Loucy (cell line): Measurements from ENCODE around the gene UPF3B.

Source experiments
- H2AFZ ChIP-seq: fragments of 200-600 bp; sonication (generic); 2 replicates; pipeline ENCODE4 v1.6.0; 2016; ENCODE audit warnings: antibody characterized with exemption, mild to moderate bottlenecking, low read length, moderate library complexity
- H3F3A ChIP-seq: fragments of 200-600 bp; 2 replicates; pipeline ENCODE4 v1.6.0; 2016; ENCODE audit warnings: antibody characterized with exemption, low read depth, mild to moderate bottlenecking
- H3K27me3 ChIP-seq: fragments of 200-600 bp; sonication (generic); 2 replicates; pipeline ENCODE4 v1.6.1; 2014; ENCODE audit warnings: low read length, mild to moderate bottlenecking; ENCODE audit not compliant: insufficient read depth, poor library complexity, severe bottlenecking
- H3K36me3 ChIP-seq: fragments of 200-600 bp; sonication (generic); 2 replicates; pipeline ENCODE4 v1.6.1; 2016; ENCODE audit warnings: low read length; ENCODE audit not compliant: insufficient read depth
- H3K4me1 ChIP-seq: fragments of 200-600 bp; sonication (generic); 2 replicates; pipeline ENCODE4 v1.5.1; 2014; ENCODE audit warnings: low read length, mild to moderate bottlenecking; ENCODE audit not compliant: insufficient read depth, poor library complexity, severe bottlenecking
- H3K4me2 ChIP-seq: fragments of 200-600 bp; sonication (generic); 2 replicates; pipeline ENCODE4 v1.6.0; 2014; ENCODE audit warnings: antibody characterized with exemption, low read length, low read depth, mild to moderate bottlenecking; ENCODE audit not compliant: poor library complexity, severe bottlenecking
- H3K4me3 ChIP-seq: fragments of 200-600 bp; sonication (generic); 2 replicates; pipeline ENCODE4 v1.5.1; 2014; ENCODE audit warnings: low read length, mild to moderate bottlenecking, mixed read lengths; ENCODE audit not compliant: poor library complexity, severe bottlenecking
- H3K79me2 ChIP-seq: fragments of 200-600 bp; sonication (generic); 2 replicates; pipeline ENCODE4 v1.6.1; 2014; ENCODE audit warnings: low read length; ENCODE audit not compliant: insufficient read depth
- H3K9ac ChIP-seq: fragments of 200-600 bp; sonication (generic); 2 replicates; pipeline ENCODE4 v1.6.0; 2014; ENCODE audit warnings: mild to moderate bottlenecking, low read depth, low read length, moderate library complexity; ENCODE audit not compliant: poor library complexity, severe bottlenecking
- H3K9me2 ChIP-seq: fragments of 200-600 bp; sonication (generic); replicated peaks from 2 replicates; pipeline ENCODE4 v1.6.1; 2016; ENCODE audit warnings: low read depth, low read length, mixed read lengths
- H3K9me3 ChIP-seq: fragments of 200-600 bp; sonication (generic); 2 replicates; pipeline ENCODE4 v1.6.1; 2014; ENCODE audit warnings: mild to moderate bottlenecking, antibody characterized with exemption, low read length, low read depth; ENCODE audit not compliant: insufficient read depth
- H4K20me1 ChIP-seq: fragments of 200-600 bp; sonication (generic); 2 replicates; pipeline ENCODE4 v1.6.0; 2014; ENCODE audit warnings: antibody characterized with exemption, low read length, mild to moderate bottlenecking; ENCODE audit not compliant: insufficient read depth, poor library complexity, severe bottlenecking
- EZH2phosphoT487 ChIP-seq: fragments of 200-600 bp; IDR thresholded peaks from 2 replicates; pipeline ENCODE4 v1.6.1; 2018; ENCODE audit warnings: antibody characterized with exemption, mild to moderate bottlenecking, moderate library complexity, borderline replicate concordance
- TF ChIP-seq, protein P1 (sequence below): fragments of 200-600 bp; sonication (generic); conservative IDR thresholded peaks from 2 replicates; pipeline ENCODE4 v1.5.1; 2014; ENCODE audit warnings: mild to moderate bottlenecking, antibody characterized with exemption, low read length

UPF3B gene

GRCh38 chrX:119870626-119871131 lies 17.9 kb upstream of the UPF3B start:
- Histone ChIP-seq H3K4me3 (peak overlapping the region; percentile 92), H4K20me1 (peaks cover 10% of the 10 kb centered on the region), H3K9me2 (no peaks in the 10 kb centered on the region), H3K4me1 (peaks cover 6% of the 10 kb centered on the region), H3K4me2 (peak overlapping the region; percentile 91), H3K27me3 (no peaks in the 10 kb centered on the region), H3K9me3 (no peaks in the 10 kb centered on the region), H3F3A (no peaks in the 10 kb centered on the region; the same call in 1 of the 2 replicates), H3K36me3 (no peaks in the 10 kb centered on the region), H2AFZ (peak overlapping the region; percentile 46; the same call in 1 of the 2 replicates), H3K9ac (peak overlapping the region; percentile 95), H3K79me2 (peaks cover 60% of the 10 kb centered on the region)
- TF ChIP-seq, protein P1, sequence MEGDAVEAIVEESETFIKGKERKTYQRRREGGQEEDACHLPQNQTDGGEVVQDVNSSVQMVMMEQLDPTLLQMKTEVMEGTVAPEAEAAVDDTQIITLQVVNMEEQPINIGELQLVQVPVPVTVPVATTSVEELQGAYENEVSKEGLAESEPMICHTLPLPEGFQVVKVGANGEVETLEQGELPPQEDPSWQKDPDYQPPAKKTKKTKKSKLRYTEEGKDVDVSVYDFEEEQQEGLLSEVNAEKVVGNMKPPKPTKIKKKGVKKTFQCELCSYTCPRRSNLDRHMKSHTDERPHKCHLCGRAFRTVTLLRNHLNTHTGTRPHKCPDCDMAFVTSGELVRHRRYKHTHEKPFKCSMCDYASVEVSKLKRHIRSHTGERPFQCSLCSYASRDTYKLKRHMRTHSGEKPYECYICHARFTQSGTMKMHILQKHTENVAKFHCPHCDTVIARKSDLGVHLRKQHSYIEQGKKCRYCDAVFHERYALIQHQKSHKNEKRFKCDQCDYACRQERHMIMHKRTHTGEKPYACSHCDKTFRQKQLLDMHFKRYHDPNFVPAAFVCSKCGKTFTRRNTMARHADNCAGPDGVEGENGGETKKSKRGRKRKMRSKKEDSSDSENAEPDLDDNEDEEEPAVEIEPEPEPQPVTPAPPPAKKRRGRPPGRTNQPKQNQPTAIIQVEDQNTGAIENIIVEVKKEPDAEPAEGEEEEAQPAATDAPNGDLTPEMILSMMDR: no peak
- TF ChIP-seq EZH2phosphoT487: no peak

DNA sequence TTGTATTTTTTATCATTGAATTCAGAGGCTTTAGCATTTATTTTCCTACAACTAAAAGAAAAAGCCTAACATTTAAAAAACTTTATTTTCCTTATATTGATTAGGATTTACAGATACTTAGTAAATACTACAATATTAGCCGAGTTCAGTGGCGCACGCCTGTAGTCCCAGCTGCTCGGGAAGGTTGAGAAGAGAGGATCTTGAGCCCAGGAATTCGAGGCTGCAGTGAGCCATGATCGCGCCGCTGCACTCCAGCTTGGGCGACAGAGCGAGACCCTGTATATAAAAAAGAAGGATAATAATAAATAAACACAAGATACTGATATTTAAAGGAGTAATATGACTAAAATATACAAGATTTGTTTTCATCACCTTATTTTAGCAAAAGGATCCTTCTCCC lies 681 bp upstream of the UPF3B start:
- peak overlapping the region; percentile 72 for H3K9ac ChIP-seq
- H4K20me1 ChIP-seq: peaks cover 9% of the 10 kb centered on the region
- no peaks in the 10 kb centered on the region for H3K9me3 ChIP-seq
- H2AFZ ChIP-seq: peak overlapping the region; percentile 78
- H3K36me3 ChIP-seq: no peaks in the 10 kb centered on the region; the same call in 1 of the 2 replicates
- H3K4me2 ChIP-seq: peak overlapping the region; percentile 70
- peaks cover 34% of the 10 kb centered on the region for H3K79me2 ChIP-seq
- no peaks in the 10 kb centered on the region for H3F3A ChIP-seq
- H3K4me3 ChIP-seq: peak overlapping the region; percentile 89
- TF ChIP-seq, protein P1: no peak
- no peak for TF ChIP-seq EZH2phosphoT487
- H3K4me1 ChIP-seq: peaks cover 10% of the 10 kb centered on the region
- no peaks in the 10 kb centered on the region for H3K27me3 ChIP-seq
- no peaks in the 10 kb centered on the region for H3K9me2 ChIP-seq

DNA sequence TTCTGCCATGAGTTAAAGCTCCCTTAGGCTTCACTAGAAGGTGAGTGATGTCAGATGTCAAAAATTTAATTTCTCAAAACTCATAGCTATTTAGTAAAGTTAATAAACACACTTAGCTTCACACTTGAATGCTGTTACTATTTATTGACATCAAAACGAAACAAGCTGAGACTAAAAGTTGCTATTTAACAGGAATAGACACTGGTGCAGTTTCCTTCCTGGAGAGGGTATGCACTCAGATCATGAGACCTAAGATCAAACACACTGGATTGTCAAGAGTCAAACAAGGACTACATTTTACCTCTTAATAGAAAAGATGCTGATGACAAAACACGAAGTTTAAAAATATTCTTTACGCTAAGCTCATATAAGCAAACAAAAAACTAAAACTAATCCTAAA lies 18.9 kb downstream of the UPF3B start:
- Histone ChIP-seq H3K27me3 (no peaks in the 10 kb centered on the region), H3K4me2 (no peak overlapping the region), H4K20me1 (no peaks in the 10 kb centered on the region), H2AFZ (no peak overlapping the region), H3F3A (no peaks in the 10 kb centered on the region), H3K9me2 (no peaks in the 10 kb centered on the region), H3K36me3 (peaks cover 15% of the 10 kb centered on the region; the same call in 1 of the 2 replicates), H3K4me3 (no peak overlapping the region), H3K9me3 (no peaks in the 10 kb centered on the region), H3K79me2 (no peaks in the 10 kb centered on the region), H3K9ac (no peak overlapping the region), H3K4me1 (no peaks in the 10 kb centered on the region)
- TF ChIP-seq EZH2phosphoT487: no peak
- TF ChIP-seq, protein P1: no peak
